PC-9 (cell line): ENCODE data around the gene PRKACA.

ENCODE experiments used
- EZH2 ChIP-seq: fragments of 200-600 bp; sonication (generic); IDR thresholded peaks from 2 replicates; pipeline ENCODE4 v1.8.0; 2017; ENCODE audit warnings: antibody characterized with exemption, low read depth
- TF ChIP-seq, protein P1 (sequence below): fragments of 200-600 bp; sonication (generic); conservative IDR thresholded peaks from 2 replicates; pipeline ENCODE4 v1.6.1; 2017; ENCODE audit warnings: mixed run types, antibody characterized with exemption, mild to moderate bottlenecking, moderate library complexity

DNA sequence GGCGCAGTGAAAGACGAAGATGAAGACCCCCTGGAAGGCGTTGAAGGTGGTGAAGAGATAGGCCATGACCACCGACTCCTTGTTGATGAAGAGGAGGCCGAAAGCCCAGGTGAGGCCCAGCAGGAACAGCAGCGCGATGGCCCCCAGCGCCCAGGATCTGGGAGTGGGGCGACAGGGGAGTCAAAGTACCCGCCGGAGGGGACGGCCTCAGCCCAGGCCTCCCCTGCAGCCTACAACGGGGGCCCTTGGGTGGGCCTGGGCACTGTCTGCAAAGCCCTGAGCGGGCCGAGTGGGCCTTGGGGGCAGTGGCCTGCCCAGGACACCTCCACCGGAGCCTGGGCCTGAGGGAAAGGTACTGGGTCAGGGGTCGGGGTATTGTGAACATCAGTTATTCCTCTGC is 37.8 kb upstream of the PRKACA start:
- TF ChIP-seq, protein P1, sequence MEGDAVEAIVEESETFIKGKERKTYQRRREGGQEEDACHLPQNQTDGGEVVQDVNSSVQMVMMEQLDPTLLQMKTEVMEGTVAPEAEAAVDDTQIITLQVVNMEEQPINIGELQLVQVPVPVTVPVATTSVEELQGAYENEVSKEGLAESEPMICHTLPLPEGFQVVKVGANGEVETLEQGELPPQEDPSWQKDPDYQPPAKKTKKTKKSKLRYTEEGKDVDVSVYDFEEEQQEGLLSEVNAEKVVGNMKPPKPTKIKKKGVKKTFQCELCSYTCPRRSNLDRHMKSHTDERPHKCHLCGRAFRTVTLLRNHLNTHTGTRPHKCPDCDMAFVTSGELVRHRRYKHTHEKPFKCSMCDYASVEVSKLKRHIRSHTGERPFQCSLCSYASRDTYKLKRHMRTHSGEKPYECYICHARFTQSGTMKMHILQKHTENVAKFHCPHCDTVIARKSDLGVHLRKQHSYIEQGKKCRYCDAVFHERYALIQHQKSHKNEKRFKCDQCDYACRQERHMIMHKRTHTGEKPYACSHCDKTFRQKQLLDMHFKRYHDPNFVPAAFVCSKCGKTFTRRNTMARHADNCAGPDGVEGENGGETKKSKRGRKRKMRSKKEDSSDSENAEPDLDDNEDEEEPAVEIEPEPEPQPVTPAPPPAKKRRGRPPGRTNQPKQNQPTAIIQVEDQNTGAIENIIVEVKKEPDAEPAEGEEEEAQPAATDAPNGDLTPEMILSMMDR = no peak
- no peak for TF ChIP-seq EZH2
